Rectal smooth muscle tissue (tissue), 1 donor: ENCODE data around the gene ILRUN.
A peak's percentile ranks its signal among the peaks of the same experiment; 100 is the strongest.
"Not testable (repeated sequence)": the region's sequence is repeated elsewhere in the genome, so short reads cannot be mapped to it uniquely, and the experiment has no call there.

ENCODE experiments used
- H3K27ac ChIP-seq: one replicate; pipeline ENCODE4 v1.7.0; 2013; ENCODE audit warnings: low read depth, low read length, inconsistent platforms
- H3K27me3 ChIP-seq: one replicate; pipeline ENCODE4 v1.7.0; 2013; ENCODE audit warnings: low read length; ENCODE audit not compliant: control insufficient read depth, insufficient read depth
- H3K36me3 ChIP-seq: one replicate; pipeline ENCODE4 v1.7.0; 2013; ENCODE audit warnings: low read length; ENCODE audit not compliant: control insufficient read depth, insufficient read depth
- H3K4me1 ChIP-seq: one replicate; pipeline ENCODE4 v1.7.0; 2013; ENCODE audit warnings: low read length; ENCODE audit not compliant: control insufficient read depth, insufficient read depth
- H3K4me3 ChIP-seq: one replicate; pipeline ENCODE4 v1.7.0; 2013; ENCODE audit warnings: low read length
- H3K9ac ChIP-seq: one replicate; pipeline ENCODE4 v1.7.0; 2013; ENCODE audit warnings: low read length

The ILRUN gene

DNA sequence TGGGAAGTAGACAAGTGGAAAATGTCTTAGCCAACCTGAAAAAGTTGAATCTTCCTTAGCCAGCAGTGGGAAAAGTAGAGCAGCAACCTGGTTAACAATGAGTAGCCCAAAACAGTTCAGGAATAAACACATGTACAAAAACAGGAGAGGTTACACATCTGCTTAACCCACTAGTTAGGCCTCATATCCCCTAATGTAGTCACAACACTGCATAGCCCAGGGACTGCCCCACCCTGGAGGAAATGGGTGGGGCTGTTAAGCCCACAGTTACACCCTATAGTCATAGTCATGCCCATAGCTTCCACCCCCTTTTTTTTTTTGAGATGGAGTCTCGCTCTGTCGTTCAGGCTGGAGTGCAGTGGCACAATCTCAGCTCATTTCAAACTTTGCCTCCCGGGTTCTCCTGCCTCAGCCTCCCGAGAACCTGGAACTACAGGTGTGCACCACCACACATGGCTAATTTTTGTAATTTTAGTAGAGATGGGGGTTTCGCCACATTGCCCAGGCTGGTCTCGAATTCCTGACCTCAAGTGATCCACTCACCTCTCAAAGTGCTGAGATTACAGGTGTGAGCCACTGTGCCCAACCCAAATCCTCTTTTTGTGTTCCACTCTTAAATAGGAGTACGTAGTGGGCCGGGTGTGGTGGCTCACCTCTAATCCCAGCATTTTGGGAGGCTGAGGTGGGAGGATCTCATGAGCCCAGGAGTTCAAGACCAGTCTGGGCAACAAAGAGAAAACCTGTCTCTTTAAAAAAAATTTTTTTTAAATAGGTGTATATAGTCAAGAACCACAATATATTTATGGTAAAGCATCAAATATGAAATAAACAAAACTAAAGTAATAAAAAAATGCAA is 24.5 kb downstream of the ILRUN start:
- H3K9ac ChIP-seq = no peak overlapping the region
- no peak overlapping the region for H3K27ac ChIP-seq
- no peaks in the 10 kb centered on the region for H3K4me1 ChIP-seq
- H3K4me3 ChIP-seq = no peak overlapping the region
- no peaks in the 10 kb centered on the region for H3K27me3 ChIP-seq
- H3K36me3 ChIP-seq = no peaks in the 10 kb centered on the region

DNA sequence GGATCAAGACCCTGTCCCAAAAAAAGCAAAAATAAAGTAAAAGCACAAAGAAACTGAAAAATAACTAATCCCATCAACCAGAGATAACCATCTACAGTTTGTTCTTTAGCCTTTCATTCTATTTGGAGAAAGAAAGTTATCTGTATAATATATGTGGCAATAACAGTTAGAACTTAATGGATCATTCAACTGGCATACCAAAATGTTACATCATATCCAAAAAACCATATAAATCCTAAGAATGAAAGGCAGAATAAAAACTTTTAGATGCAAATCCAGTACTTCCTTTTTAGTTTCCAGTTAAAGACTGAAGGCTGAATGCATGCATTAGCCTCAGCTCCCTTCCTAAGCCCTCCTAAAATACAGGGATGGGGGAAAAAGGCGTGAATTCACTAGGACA is 25.2 kb downstream of the ILRUN start:
- H3K36me3 ChIP-seq = no peaks in the 10 kb centered on the region
- H3K27me3 ChIP-seq = no peaks in the 10 kb centered on the region
- no peak overlapping the region for H3K4me3 ChIP-seq
- H3K9ac ChIP-seq = no peak overlapping the region
- H3K4me1 ChIP-seq = no peaks in the 10 kb centered on the region
- no peak overlapping the region for H3K27ac ChIP-seq

DNA sequence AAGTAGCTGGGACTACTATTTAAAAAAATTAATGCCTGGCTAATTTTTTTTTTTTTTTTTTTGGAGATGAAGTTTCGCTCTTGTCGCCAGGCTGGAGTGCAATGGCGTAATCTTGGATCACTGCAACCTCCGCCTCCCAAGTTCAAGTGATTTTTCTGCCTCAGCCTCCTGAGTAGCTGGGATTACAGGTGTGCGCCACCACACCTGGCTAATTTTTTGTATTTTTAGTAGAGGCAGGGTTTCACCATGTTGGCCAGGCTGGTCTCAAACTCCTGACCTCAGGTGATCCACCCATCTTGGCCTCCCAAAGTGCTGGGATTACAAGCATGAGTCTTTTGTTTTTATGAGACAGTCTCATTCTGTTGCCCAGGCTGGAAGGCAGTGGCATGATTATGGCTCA is 27.8 kb downstream of the ILRUN start:
- H3K27ac ChIP-seq, H3K27me3 ChIP-seq, H3K4me3 ChIP-seq, H3K36me3 ChIP-seq, H3K9ac ChIP-seq, H3K4me1 ChIP-seq: not testable (repeated sequence)

DNA sequence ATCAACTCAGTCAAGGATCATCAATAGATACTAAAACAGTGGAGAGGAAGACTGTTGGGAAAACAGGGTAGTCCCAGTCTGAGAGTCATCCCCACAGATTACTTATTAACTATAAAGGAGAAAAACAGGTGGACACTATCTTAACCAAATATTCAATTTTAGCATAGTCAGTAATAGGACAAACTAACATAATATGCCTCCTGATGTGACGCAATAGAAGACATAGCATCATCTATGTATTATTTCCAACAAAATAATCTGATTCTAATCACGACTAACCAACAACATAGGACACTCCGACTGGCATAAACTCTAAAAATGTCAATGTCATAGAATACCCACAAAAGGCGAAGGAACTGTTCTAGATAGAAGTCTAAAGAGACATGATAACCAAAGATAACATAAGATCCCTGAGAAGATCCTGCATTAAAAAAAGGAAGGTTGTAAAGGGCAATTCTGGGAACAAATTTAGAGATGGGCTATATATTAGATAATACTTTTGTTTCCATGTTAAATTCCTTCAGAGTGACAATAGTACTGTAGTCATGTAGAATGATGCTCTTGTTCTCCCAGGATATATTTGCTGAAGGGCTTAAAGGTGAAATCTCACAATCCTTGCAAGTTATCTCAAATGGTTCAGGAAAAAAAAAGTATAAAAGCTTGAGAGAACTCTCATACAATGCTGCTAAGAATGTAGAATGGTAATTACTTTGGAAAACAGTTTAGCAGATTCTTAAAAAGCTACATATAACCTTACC is 28.9 kb downstream of the ILRUN start:
- Histone ChIP-seq H3K27me3 (no peaks in the 10 kb centered on the region), H3K4me3 (no peak overlapping the region), H3K36me3 (no peaks in the 10 kb centered on the region), H3K4me1 (no peaks in the 10 kb centered on the region), H3K9ac (no peak overlapping the region), H3K27ac (no peak overlapping the region)

DNA sequence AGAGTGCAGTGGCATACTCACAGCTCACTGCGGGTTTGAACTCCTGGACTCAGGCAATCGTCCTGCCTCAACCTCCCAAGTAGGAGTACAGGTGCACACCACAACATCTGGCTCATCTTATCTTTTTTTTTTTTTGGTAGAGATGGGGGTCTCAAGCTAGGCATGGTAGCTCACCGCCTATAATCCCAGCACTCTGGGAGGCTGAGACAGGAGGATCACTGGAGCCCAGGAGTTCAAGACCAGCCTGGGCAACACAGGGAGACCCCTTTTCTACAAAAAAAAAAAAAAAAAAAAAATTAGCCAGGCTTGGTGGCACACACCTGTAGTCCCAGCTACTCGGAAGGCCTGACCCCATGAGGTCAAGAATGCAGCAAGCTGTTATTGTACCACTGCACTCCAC is 31.5 kb downstream of the ILRUN start:
- no peaks in the 10 kb centered on the region for H3K36me3 ChIP-seq
- no peaks in the 10 kb centered on the region for H3K27me3 ChIP-seq
- H3K4me1 ChIP-seq = no peaks in the 10 kb centered on the region
- H3K27ac ChIP-seq = no peak overlapping the region
- no peak overlapping the region for H3K9ac ChIP-seq
- H3K4me3 ChIP-seq = no peak overlapping the region

DNA sequence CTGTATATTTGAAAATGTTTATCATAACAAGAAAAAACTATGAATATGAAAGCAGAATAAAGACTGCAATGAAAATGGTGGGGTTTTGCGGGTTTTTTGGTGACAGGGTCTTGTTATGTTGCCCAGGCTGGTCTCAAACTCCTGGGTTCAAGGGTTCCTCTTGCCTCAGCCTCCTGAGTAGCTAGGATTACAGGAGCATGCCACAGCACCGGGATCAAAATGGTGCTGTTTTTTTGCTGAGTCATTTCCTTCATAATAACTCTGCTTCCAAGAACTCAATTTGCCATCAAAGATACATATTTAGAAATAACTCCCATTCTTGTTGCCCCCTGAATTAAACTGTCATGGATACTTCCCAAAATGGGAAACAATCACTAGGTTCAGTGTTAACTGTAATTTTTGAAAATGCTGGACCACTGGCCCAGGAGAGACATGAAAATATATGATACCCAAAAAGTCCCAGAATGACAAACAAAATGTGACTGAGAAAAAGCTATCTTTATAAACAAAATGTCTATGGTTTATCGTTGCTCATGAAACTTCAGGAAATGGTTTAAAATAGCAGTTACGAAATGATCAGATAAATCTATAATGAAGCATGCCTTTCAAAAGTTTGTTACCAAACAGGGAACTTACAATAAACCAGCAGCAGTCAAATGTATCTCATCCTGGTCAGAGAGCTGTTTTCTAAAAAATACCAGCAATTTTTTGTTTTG is 32.2 kb downstream of the ILRUN start:
- H3K36me3 ChIP-seq = no peaks in the 10 kb centered on the region
- H3K4me3 ChIP-seq = no peak overlapping the region
- no peak overlapping the region for H3K9ac ChIP-seq
- H3K27me3 ChIP-seq = no peaks in the 10 kb centered on the region
- no peak overlapping the region for H3K27ac ChIP-seq
- no peaks in the 10 kb centered on the region for H3K4me1 ChIP-seq

DNA sequence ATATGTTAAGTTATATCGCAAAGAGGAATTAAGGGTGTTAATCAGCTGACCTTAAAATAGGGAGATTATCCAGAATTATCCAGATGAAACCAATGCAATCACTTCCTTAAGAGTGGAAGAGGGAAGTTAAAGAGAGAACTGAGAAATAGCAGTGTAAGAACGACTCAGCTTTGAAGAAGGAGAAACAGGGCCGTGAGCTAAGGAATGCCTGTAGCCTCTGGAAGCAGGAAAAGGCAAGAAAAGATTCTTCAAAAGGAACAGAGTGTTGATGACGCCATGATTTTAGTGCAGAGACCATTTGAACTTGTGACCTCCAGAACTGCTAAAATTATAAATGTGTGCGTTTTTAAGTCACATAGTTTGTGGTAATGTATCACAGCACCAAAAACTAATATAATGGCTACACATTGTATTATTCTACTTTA is 32.7 kb downstream of the ILRUN start:
- Histone ChIP-seq H3K4me1 (no peaks in the 10 kb centered on the region), H3K27ac (no peak overlapping the region), H3K4me3 (no peak overlapping the region)

DNA sequence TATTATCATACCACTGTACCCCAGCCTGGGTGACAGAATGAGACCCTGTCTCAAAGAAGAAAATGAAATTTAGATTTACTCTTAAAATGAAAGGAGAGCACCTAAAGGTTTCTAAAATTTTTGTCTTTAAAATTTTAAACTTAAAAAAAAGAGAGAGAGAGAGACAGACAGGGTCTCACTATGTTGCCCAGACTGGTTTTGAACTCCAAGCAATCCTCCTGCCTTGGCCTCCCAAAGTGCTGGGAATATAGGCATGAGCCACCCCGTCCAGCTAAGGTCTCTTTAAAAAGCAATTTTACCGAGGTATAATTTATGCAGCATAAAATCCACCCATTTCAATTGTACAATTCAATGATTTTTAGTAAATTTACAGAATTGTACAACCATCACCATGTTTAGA is 33.2 kb downstream of the ILRUN start:
- no peaks in the 10 kb centered on the region for H3K27me3 ChIP-seq
- H3K36me3 ChIP-seq = no peaks in the 10 kb centered on the region
- H3K9ac ChIP-seq = no peak overlapping the region
- no peaks in the 10 kb centered on the region for H3K4me1 ChIP-seq
- no peak overlapping the region for H3K27ac ChIP-seq
- no peak overlapping the region for H3K4me3 ChIP-seq

More for the DNA sequence above, 32.7 kb downstream of the ILRUN start:
- Histone ChIP-seq H3K9ac (no peak overlapping the region), H3K36me3 (no peaks in the 10 kb centered on the region), H3K27me3 (no peaks in the 10 kb centered on the region)

DNA sequence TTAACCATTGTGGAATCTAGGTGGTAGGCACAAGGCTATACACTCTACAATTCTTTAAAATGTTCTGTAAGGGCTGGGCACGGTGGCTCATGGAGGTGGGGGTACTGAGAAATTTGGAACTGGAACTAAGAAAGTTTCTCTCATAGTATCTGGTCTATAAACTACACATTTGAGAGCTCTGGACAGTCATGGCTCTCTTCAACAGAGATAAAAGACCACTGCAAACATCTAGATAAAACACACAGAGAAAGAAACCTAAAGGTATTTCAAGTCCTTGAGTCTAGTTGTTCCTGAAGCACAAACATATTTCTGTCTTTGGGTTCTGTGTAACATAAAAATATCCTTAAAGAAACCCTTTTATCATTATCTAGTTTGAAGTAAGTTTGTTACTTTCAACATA is 35.2 kb downstream of the ILRUN start:
- H3K9ac ChIP-seq = no peak overlapping the region
- H3K4me3 ChIP-seq = no peak overlapping the region
- H3K4me1 ChIP-seq = peaks cover 9% of the 10 kb centered on the region

DNA sequence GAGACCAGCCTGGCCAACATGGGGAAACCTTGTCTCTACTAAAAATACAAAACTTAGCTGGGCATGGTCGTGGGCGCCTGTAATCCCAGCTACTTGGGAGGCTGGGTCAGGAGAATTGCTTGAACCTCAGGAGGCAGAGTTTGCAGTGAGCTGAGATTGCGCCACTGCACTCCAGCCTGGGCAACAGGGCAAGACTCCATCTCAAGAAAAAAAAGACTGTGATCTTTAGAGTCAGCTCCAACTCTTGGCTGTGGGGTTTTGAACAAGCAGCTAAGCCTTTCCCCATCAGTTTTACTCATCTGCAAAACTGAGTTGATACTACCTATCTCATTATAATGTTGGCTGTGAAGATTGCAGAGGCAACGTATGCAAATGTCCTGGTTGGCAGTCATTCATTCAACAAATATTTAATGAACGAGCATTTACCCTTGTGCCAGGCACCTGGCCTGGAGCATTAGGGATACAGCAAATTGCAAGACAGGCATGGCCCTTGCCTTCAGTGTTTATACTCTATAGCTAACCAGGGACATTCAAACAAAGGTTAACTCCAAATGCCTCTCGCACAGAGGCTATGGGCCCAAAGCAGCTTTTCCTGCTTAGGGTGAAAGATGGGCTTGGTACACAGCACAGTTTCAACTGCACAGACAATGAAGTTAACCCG is 37.8 kb downstream of the ILRUN start:
- peaks cover 13% of the 10 kb centered on the region for H3K4me1 ChIP-seq
- no peak overlapping the region for H3K9ac ChIP-seq
- no peak overlapping the region for H3K27ac ChIP-seq
- peaks cover 2% of the 10 kb centered on the region for H3K36me3 ChIP-seq
- no peaks in the 10 kb centered on the region for H3K27me3 ChIP-seq
- no peak overlapping the region for H3K4me3 ChIP-seq

More for the DNA sequence above, 35.2 kb downstream of the ILRUN start:
- Histone ChIP-seq H3K27me3 (no peaks in the 10 kb centered on the region), H3K27ac (no peak overlapping the region), H3K36me3 (no peaks in the 10 kb centered on the region)

DNA sequence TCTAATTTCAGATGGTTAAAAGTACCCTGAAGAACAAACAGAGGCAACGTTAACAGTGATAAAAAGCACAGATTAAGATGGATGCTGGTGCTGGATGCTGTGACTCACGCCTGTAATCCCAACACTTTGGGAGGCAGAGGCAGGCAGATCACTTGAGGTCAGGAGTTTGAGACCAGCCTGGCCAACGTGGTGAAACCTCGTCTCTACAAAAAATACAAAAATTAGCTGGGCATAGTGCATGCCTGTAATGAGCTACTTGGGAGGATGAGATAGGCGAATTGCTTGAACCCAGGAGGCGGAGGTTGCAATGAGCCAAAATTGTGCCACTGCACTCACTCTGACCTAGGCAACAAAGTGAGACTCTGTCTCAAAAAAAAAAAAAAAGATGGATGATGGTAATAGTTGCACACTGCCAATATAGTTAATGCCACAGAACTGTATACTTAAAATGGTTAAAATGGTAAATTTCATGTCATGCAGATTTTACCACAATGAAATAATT is 38.5 kb downstream of the ILRUN start:
- H3K4me1 ChIP-seq = peaks cover 13% of the 10 kb centered on the region
- H3K4me3 ChIP-seq = peak overlapping the region; percentile 65
- H3K9ac ChIP-seq, H3K27me3 ChIP-seq, H3K36me3 ChIP-seq: not testable (repeated sequence)
- peak overlapping the region; percentile 81 for H3K27ac ChIP-seq
